Panc1 (cell line): ENCODE data around the gene HTR3E. TPM values are rescaled to one million over a fixed set of nuclear protein-coding genes. Genes with fewer than 3 reads are reported as not detected.

Experiments
- ATAC-seq: fragments of 200-7000 bp; cut with Tn5 transposase; 2 replicates; pipeline ENCODE4 v1.9.1; 2020; ENCODE audit warnings: mild to moderate bottlenecking, moderate library complexity
- BruUV-seq: library from RNA; stranded (reverse); fragments of 400-500 nt; replicated peaks from 2 replicates; lab custom pipeline; 2021; lab: Mats Ljungman, UMichigan
- CTCF ChIA-PET: fragments of 300-600 bp; sonication (Branson Sonifier 250); formaldehyde crosslinking; loops from one replicate; lab custom pipeline; 2022; ENCODE audit warnings: antibody characterized with exemption; lab: Charles Lee
- POLR2A ChIA-PET: fragments of 300-600 bp; sonication (Branson Sonifier 250); formaldehyde crosslinking; loops from one replicate; lab custom pipeline; 2022; ENCODE audit warnings: antibody characterized with exemption; lab: Charles Lee
- DNase-seq: peaks from one replicate; pipeline ENCODE4 v3.0.0-alpha.2; 2010; ENCODE audit warnings: low read depth, low spot score
- H3K27ac ChIP-seq: 2 replicates; pipeline ENCODE4 v1.5.1; 2011; ENCODE audit warnings: mild to moderate bottlenecking, low read length, inconsistent platforms
- H3K27me3 ChIP-seq: fragments of 200-500 bp; sonication (Bioruptor generic); 2 replicates; pipeline ENCODE4 v1.6.0; 2014; ENCODE audit warnings: low read length, inconsistent platforms; ENCODE audit not compliant: control insufficient read depth, insufficient read depth
- H3K36me3 ChIP-seq: fragments of 200-500 bp; sonication (Bioruptor generic); 2 replicates; pipeline ENCODE4 v1.5.1; 2014; ENCODE audit warnings: inconsistent platforms, mild to moderate bottlenecking, low read length, moderate library complexity; ENCODE audit not compliant: control insufficient read depth, insufficient read depth
- H3K4me1 ChIP-seq: 2 replicates; pipeline ENCODE4 v1.5.1; 2011; ENCODE audit warnings: inconsistent platforms, mild to moderate bottlenecking, low read length, moderate library complexity; ENCODE audit not compliant: control insufficient read depth, insufficient read depth
- H3K4me3 ChIP-seq, 2 experiments: 2 replicates each; pipeline ENCODE4 v1.5.1; 2011 to 2012; ENCODE audit warnings: low read depth in 2 of 2, low read length in 2 of 2, mild to moderate bottlenecking in 2 of 2, inconsistent platforms in 1 of 2, moderate library complexity in 1 of 2
- H3K9me3 ChIP-seq: fragments of 200-500 bp; sonication (Bioruptor generic); 2 replicates; pipeline ENCODE4 v1.5.1; 2014; ENCODE audit warnings: low read depth, mild to moderate bottlenecking, inconsistent platforms, low read length, moderate library complexity; ENCODE audit not compliant: control insufficient read depth, insufficient read depth
- POLR2AphosphoS5 ChIP-seq: IDR thresholded peaks from 2 replicates; pipeline ENCODE4 v1.6.1; 2012; ENCODE audit warnings: mild to moderate bottlenecking, low read depth, low read length, moderate library complexity
- REST ChIP-seq, 2 experiments: IDR thresholded peaks; 2 replicates each; pipeline ENCODE4 v1.6.1; 2011 to 2012; ENCODE audit warnings: low read depth in 2 of 2, control low read depth in 1 of 2, low read length in 1 of 2, mild to moderate bottlenecking in 1 of 2, moderate library complexity in 1 of 2; ENCODE audit not compliant: insufficient read depth in 1 of 2
- SIN3A ChIP-seq: IDR thresholded peaks from 2 replicates; pipeline ENCODE4 v1.6.1; 2012; ENCODE audit warnings: low read depth, mild to moderate bottlenecking, low read length, moderate library complexity, borderline replicate concordance; ENCODE audit not compliant: insufficient read depth
- TCF7L2 ChIP-seq: IDR thresholded peaks from 2 replicates; pipeline ENCODE4 v1.6.1; 2011; ENCODE audit warnings: mild to moderate bottlenecking, low read depth, low read length, inconsistent platforms
- in situ Hi-C: cut with HindIII; loops from 2 replicates; pipeline ENCODE4 v1.10.0; 2016; ENCODE audit warnings: low sequenced_read_pairs, low pct_unique_long_range_greater_than_20kb
- intact Hi-C: fragments of 100-400 bp; cut with micrococcal nuclease; formaldehyde crosslinking; loops from one replicate; pipeline ENCODE4 v1.10.0; 2022; ENCODE audit not compliant: unreplicated experiment
- total RNA-seq: library from RNA; stranded (reverse); gene quantifications from one replicate; pipeline ENCODE4 v1.2.1, GENCODE V29; 2021; ENCODE audit not compliant: unreplicated experiment
- TF ChIP-seq, protein P1 (sequence below): fragments of 450-650 bp; IDR thresholded peaks from 2 replicates; pipeline ENCODE4 v1.5.1; 2017; ENCODE audit warnings: mild to moderate bottlenecking

Gene HTR3E
- total RNA-seq, 1 experiment from 2014 or later, result not detected

DNA sequence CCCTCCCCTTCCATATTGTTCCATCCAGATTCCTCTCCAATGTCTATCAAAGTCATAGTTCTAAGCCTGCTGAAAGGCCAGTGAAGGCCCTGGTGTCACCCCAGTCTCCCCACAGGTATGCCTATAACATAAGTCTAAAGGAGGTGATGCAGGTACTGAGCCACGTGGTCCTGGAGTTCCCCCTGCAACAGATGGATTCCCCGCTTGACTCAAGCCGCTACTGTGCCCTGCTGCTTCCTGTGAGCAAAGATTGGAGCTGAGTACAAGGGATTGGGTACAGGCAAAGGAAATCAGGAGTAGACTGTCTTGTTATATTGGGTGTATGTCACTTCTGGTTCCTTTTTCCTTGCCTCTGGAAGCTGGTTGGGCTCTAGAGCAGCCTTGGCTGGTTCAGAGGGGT, 46.5 kb downstream of the HTR3E start:
- ChIA-PET CTCF (no interaction called here), POLR2A (no interaction called here)
- in situ Hi-C loops, result no loop called here

DNA sequence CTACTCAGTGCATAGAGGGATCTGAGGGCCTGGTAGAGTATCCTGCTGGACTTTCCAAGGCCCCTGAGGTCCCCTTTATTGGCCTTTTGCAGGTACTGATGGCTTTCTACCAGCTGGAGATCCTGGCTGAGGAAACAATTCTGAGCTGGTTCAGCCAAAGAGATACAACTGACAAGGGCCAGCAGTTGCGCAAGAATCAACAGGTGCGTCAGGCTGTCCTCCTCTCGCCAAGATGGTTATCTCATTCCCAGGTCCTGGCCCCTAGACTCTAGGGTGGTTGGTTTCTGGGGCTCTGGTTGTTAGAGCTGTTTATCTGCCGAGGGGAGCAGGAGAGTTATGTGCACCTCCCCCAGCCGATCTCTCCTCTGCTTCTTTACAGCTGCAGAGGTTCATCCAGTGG, 47.6 kb downstream of the HTR3E start:
- no peaks in the 10 kb centered on the region for H3K9me3 ChIP-seq
- no peak for TF ChIP-seq SIN3A
- TF ChIP-seq, protein P1, sequence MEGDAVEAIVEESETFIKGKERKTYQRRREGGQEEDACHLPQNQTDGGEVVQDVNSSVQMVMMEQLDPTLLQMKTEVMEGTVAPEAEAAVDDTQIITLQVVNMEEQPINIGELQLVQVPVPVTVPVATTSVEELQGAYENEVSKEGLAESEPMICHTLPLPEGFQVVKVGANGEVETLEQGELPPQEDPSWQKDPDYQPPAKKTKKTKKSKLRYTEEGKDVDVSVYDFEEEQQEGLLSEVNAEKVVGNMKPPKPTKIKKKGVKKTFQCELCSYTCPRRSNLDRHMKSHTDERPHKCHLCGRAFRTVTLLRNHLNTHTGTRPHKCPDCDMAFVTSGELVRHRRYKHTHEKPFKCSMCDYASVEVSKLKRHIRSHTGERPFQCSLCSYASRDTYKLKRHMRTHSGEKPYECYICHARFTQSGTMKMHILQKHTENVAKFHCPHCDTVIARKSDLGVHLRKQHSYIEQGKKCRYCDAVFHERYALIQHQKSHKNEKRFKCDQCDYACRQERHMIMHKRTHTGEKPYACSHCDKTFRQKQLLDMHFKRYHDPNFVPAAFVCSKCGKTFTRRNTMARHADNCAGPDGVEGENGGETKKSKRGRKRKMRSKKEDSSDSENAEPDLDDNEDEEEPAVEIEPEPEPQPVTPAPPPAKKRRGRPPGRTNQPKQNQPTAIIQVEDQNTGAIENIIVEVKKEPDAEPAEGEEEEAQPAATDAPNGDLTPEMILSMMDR, result no peak
- TF ChIP-seq POLR2AphosphoS5, result no peak
- TF ChIP-seq REST (IDR thresholded peaks at IDR 0.05; ENCODE audit: insufficient read depth in 1 of 2, low read depth in 2 of 2, low read length in 1 of 2), result no peak
- no peak for TF ChIP-seq TCF7L2
- no peak overlapping the region for H3K27ac ChIP-seq
- ChIA-PET POLR2A (interaction anchor here (0.6 kb wide), 1 partner anchor 138 kb away, joined by 7 read pairs; no protein-coding TSS in a partner anchor), CTCF (no interaction called here)
- ATAC-seq (no peak), DNase-seq (no peak)
- intact Hi-C loops (loop anchor here (10.0 kb wide), 1 partner anchor 140 kb away; no protein-coding TSS in a partner anchor), in situ Hi-C loops (no loop called here)
- no peaks in the 10 kb centered on the region for H3K27me3 ChIP-seq
- BruUV-seq, result no TSS peak
- H3K4me3 ChIP-seq, result no peak overlapping the region
- no peaks in the 10 kb centered on the region for H3K4me1 ChIP-seq
- H3K36me3 ChIP-seq, result peaks cover 18% of the 10 kb centered on the region

More for the DNA sequence above, 46.5 kb downstream of the HTR3E start:
- no peaks in the 10 kb centered on the region for H3K9me3 ChIP-seq
- no peaks in the 10 kb centered on the region for H3K27me3 ChIP-seq
- no peak for DNase-seq
- no peaks in the 10 kb centered on the region for H3K4me1 ChIP-seq
- BruUV-seq, result no TSS peak
- TF ChIP-seq, protein P1, result no peak
- TF ChIP-seq TCF7L2 (no peak), POLR2AphosphoS5 (no peak), SIN3A (no peak), REST (IDR thresholded peaks at IDR 0.05; ENCODE audit: insufficient read depth in 1 of 2, low read depth in 2 of 2, low read length in 1 of 2) (no peak)
- peaks cover 18% of the 10 kb centered on the region for H3K36me3 ChIP-seq
- no peak overlapping the region for H3K4me3 ChIP-seq
- intact Hi-C loops, result loop anchor here (10.0 kb wide), 1 partner anchor 141 kb away; no protein-coding TSS in a partner anchor
- H3K27ac ChIP-seq, result no peak overlapping the region
- no peak for ATAC-seq
